H1 (cell line): ENCODE results near the gene PLCB3. TPM values are rescaled to one million over a fixed set of nuclear protein-coding genes. Genes with fewer than 3 reads are reported as not detected.

Source experiments
- CTCF ChIA-PET: fragments of 300-600 bp; sonication (Branson Sonifier 250); formaldehyde crosslinking; loops from one replicate; lab custom pipeline; 2021; ENCODE audit not compliant: partially characterized antibody; lab: Charles Lee
- POLR2A ChIA-PET: fragments of 300-600 bp; sonication (Branson Sonifier 250); formaldehyde crosslinking; loops from one replicate; lab custom pipeline; 2021; ENCODE audit warnings: inconsistent platforms; ENCODE audit not compliant: partially characterized antibody; lab: Charles Lee
- DNase-seq, 2 experiments: peaks; one replicate each; pipeline versions ENCODE4 v3.0.0 to v3.0.0-alpha.2; 2010 to 2022; ENCODE audit warnings: low spot score in 2 of 2, low read depth in 1 of 2, mixed read lengths in 1 of 2
- FAIRE-seq: peaks from 2 replicates; lab custom pipeline; 2011; peaks lifted over from hg19 to GRCh38; lab: Jason Lieb, UNC
- H2AFZ ChIP-seq: 2 replicates; pipeline ENCODE4 v1.8.1; 2012; ENCODE audit warnings: low read length, inconsistent platforms
- H2AK5ac ChIP-seq: 2 replicates; pipeline ENCODE4 v1.6.1; 2013; ENCODE audit warnings: low read depth, low read length
- H2BK120ac ChIP-seq: replicated peaks from 2 replicates; pipeline ENCODE3; 2013; ENCODE audit warnings: low read depth, low read length, inconsistent platforms
- H2BK12ac ChIP-seq: 2 replicates; pipeline ENCODE4 v1.6.1; 2013; ENCODE audit warnings: low read depth, low read length
- H2BK15ac ChIP-seq: 2 replicates; pipeline ENCODE4 v1.6.1; 2013; ENCODE audit warnings: low read length
- H2BK20ac ChIP-seq: 2 replicates; pipeline ENCODE4 v1.6.1; 2013; ENCODE audit warnings: low read length
- H2BK5ac ChIP-seq: 2 replicates; pipeline ENCODE4 v1.6.1; 2013; ENCODE audit warnings: low read depth, low read length
- H3K14ac ChIP-seq: 2 replicates; pipeline ENCODE4 v1.6.1; 2013; ENCODE audit warnings: inconsistent platforms; ENCODE audit not compliant: insufficient read length
- H3K18ac ChIP-seq: 2 replicates; pipeline ENCODE4 v1.6.1; 2013; ENCODE audit warnings: low read length; ENCODE audit errors: extremely low read depth
- H3K23ac ChIP-seq: 2 replicates; pipeline ENCODE4 v1.6.1; 2013; ENCODE audit warnings: inconsistent platforms; ENCODE audit not compliant: insufficient read length
- H3K23me2 ChIP-seq: 2 replicates; pipeline ENCODE4 v1.6.1; 2013; ENCODE audit warnings: low read depth, low read length
- H3K27ac ChIP-seq: 2 replicates; pipeline ENCODE4 v1.6.1; 2011; ENCODE audit warnings: low read depth, low read length, inconsistent platforms
- H3K27me3 ChIP-seq, 4 experiments: replicated peaks in 1 of 4; 1 replicate in 1 of 4; 2 replicates in 3 of 4; pipeline versions ENCODE4 v1.6.1 to v1.8.1; 2011 to 2013; ENCODE audit warnings: low read length in 3 of 4, mild to moderate bottlenecking in 3 of 4, inconsistent platforms in 2 of 4, mixed read lengths in 2 of 4, moderate library complexity in 1 of 4; ENCODE audit not compliant: control insufficient read depth in 3 of 4, insufficient read depth in 3 of 4; ENCODE audit errors: extremely low read depth in 1 of 4
- H3K36me3 ChIP-seq, 4 experiments: 2 replicates each; pipeline versions ENCODE4 v1.6.1 to v1.8.1; 2011 to 2013; ENCODE audit warnings: mild to moderate bottlenecking in 4 of 4, low read length in 3 of 4, moderate library complexity in 2 of 4, control low read depth in 1 of 4, inconsistent platforms in 1 of 4; ENCODE audit not compliant: insufficient read depth in 4 of 4, control insufficient read depth in 2 of 4
- H3K4ac ChIP-seq: replicated peaks from 2 replicates; pipeline ENCODE3; 2013; ENCODE audit warnings: low read length, low read depth, mixed read lengths, inconsistent platforms; ENCODE audit not compliant: insufficient read length
- H3K4me1 ChIP-seq, 4 experiments: replicated peaks in 1 of 4; 1 replicate in 1 of 4; 2 replicates in 3 of 4; pipeline versions ENCODE4 v1.6.1 to v1.8.1; 2011 to 2013; ENCODE audit warnings: low read length in 3 of 4, inconsistent platforms in 2 of 4, mixed read lengths in 1 of 4; ENCODE audit not compliant: insufficient read depth in 4 of 4, control insufficient read depth in 3 of 4
- H3K4me2 ChIP-seq, 2 experiments: 2 replicates each; pipeline versions ENCODE4 v1.6.1 to v1.8.1; 2011 to 2013; ENCODE audit warnings: low read depth in 2 of 2, low read length in 2 of 2, control low read depth in 1 of 2, inconsistent platforms in 1 of 2, mild to moderate bottlenecking in 1 of 2; ENCODE audit not compliant: insufficient read depth in 1 of 2
- H3K4me3 ChIP-seq, 4 experiments: fragments of 200-600, 300-600 bp in 1 of 4; sonication (generic), shearing (Covaris generic), sonication (Bioruptor Twin) in 1 of 4; 2 replicates each; pipeline versions ENCODE4 v1.5.1 to v1.8.1; 2011 to 2016; ENCODE audit warnings: low read length in 4 of 4, low read depth in 3 of 4, control low read depth in 2 of 4, inconsistent platforms in 2 of 4, mild to moderate bottlenecking in 2 of 4, mixed read lengths in 1 of 4, moderate library complexity in 1 of 4; ENCODE audit not compliant: insufficient read depth in 2 of 4; ENCODE audit errors: extremely low read depth in 1 of 4
- H3K56ac ChIP-seq: replicated peaks from 2 replicates; pipeline ENCODE3; 2013; ENCODE audit warnings: low read depth, mild to moderate bottlenecking, mixed read lengths, low read length, inconsistent platforms; ENCODE audit not compliant: insufficient read length
- H3K79me1 ChIP-seq: 2 replicates; pipeline ENCODE4 v1.6.1; 2013; ENCODE audit warnings: low read depth, low read length, control low read depth
- H3K79me2 ChIP-seq, 2 experiments: 2 replicates each; pipeline versions ENCODE4 v1.6.1 to v1.8.1; 2012 to 2013; ENCODE audit warnings: low read length in 2 of 2, mild to moderate bottlenecking in 2 of 2, inconsistent platforms in 1 of 2; ENCODE audit not compliant: insufficient read depth in 2 of 2, control insufficient read depth in 1 of 2
- H3K9ac ChIP-seq, 4 experiments: replicated peaks in 1 of 4; 1 replicate in 1 of 4; 2 replicates in 3 of 4; pipeline versions ENCODE4 v1.6.1 to v1.8.1; 2011 to 2013; ENCODE audit warnings: low read depth in 3 of 4, low read length in 3 of 4, control low read depth in 2 of 4, mild to moderate bottlenecking in 2 of 4, moderate library complexity in 2 of 4, inconsistent platforms in 1 of 4; ENCODE audit errors: extremely low read depth in 1 of 4
- H3K9me3 ChIP-seq, 2 experiments: 2 replicates each; pipeline versions ENCODE4 v1.6.1 to v1.8.1; 2012 to 2013; ENCODE audit warnings: mild to moderate bottlenecking in 2 of 2, moderate library complexity in 2 of 2, control low read depth in 1 of 2, inconsistent platforms in 1 of 2, low read depth in 1 of 2, low read length in 1 of 2, mixed read lengths in 1 of 2; ENCODE audit not compliant: insufficient read depth in 2 of 2
- H4K20me1 ChIP-seq, 2 experiments: replicated peaks in 1 of 2; 2 replicates each; pipeline versions ENCODE3 to v1.8.1; 2011 to 2013; ENCODE audit warnings: inconsistent platforms in 2 of 2, low read length in 2 of 2, mild to moderate bottlenecking in 1 of 2; ENCODE audit not compliant: insufficient read depth in 2 of 2, control insufficient read depth in 1 of 2
- H4K5ac ChIP-seq: 2 replicates; pipeline ENCODE4 v1.6.1; 2013; ENCODE audit warnings: low read length, low read depth, mixed read lengths, inconsistent platforms; ENCODE audit not compliant: insufficient read length
- H4K8ac ChIP-seq: 2 replicates; pipeline ENCODE4 v1.8.0; 2013; ENCODE audit warnings: mild to moderate bottlenecking, moderate library complexity, low read length, inconsistent platforms; ENCODE audit not compliant: insufficient read depth; ENCODE audit errors: extremely low read depth
- H4K91ac ChIP-seq: replicated peaks from 2 replicates; pipeline ENCODE3; 2013; ENCODE audit warnings: low read length, mixed read lengths, inconsistent platforms; ENCODE audit not compliant: insufficient read length
- ASH2L ChIP-seq: fragments of 200-600, 300-600 bp; sonication (generic); IDR thresholded peaks from one replicate; pipeline ENCODE4 v1.7.1; 2017; ENCODE audit warnings: low read length
- BACH1 ChIP-seq: IDR thresholded peaks from 2 replicates; pipeline ENCODE4 v1.6.1; 2012; ENCODE audit warnings: low read length, improper control_type of control experiment
- BRCA1 ChIP-seq: IDR thresholded peaks from 2 replicates; pipeline ENCODE4 v1.6.1; 2012; ENCODE audit warnings: low read depth, low read length, improper control_type of control experiment
- CBX5 ChIP-seq: fragments of 300-800, 300-1000 bp; sonication (generic); IDR thresholded peaks from 2 replicates; pipeline ENCODE4 v1.7.1; 2016; ENCODE audit warnings: antibody characterized with exemption, low read length, low read depth
- EP300 ChIP-seq, 2 experiments: IDR thresholded peaks; 1 replicate in 1 of 2; 2 replicates in 1 of 2; pipeline ENCODE4 v1.6.1; 2011 to 2012; ENCODE audit warnings: low read depth in 2 of 2, low read length in 2 of 2, mild to moderate bottlenecking in 2 of 2, borderline replicate concordance in 1 of 2, inconsistent platforms in 1 of 2, moderate library complexity in 1 of 2
- JUN ChIP-seq: IDR thresholded peaks from 2 replicates; pipeline ENCODE4 v1.6.1; 2011; ENCODE audit warnings: low read depth, mild to moderate bottlenecking, improper control_type of control experiment, low read length
- MAFK ChIP-seq: IDR thresholded peaks from 2 replicates; pipeline ENCODE4 v1.6.1; 2012; ENCODE audit warnings: low read depth, mild to moderate bottlenecking, improper control_type of control experiment, low read length
- PHF8 ChIP-seq: fragments of 200-600 bp; sonication (generic); conservative IDR thresholded peaks from 2 replicates; pipeline ENCODE4 v1.7.1; 2012; ENCODE audit warnings: low read depth, mild to moderate bottlenecking, inconsistent platforms, low read length, moderate library complexity
- RBBP5 ChIP-seq: IDR thresholded peaks from 2 replicates; pipeline ENCODE4 v1.7.1; 2012; ENCODE audit warnings: low read depth, mild to moderate bottlenecking, inconsistent platforms, low read length, moderate library complexity, borderline replicate concordance
- RFX5 ChIP-seq: IDR thresholded peaks from 2 replicates; pipeline ENCODE4 v1.6.1; 2011; ENCODE audit warnings: low read depth, low read length, improper control_type of control experiment, borderline replicate concordance
- RXRA ChIP-seq: IDR thresholded peaks from 2 replicates; pipeline ENCODE4 v1.6.1; 2011; ENCODE audit warnings: low read depth, mild to moderate bottlenecking, low read length, moderate library complexity; ENCODE audit not compliant: insufficient read depth
- SUZ12 ChIP-seq: fragments of 200-600 bp; sonication (generic); IDR thresholded peaks from 2 replicates; pipeline ENCODE4 v1.6.1; 2012; ENCODE audit warnings: mild to moderate bottlenecking, inconsistent platforms, low read length, moderate library complexity, mixed read lengths
- TAF1 ChIP-seq: IDR thresholded peaks from 2 replicates; pipeline ENCODE4 v1.6.1; 2011; ENCODE audit warnings: mild to moderate bottlenecking, low read depth, low read length
- WGBS, 2 experiments: shearing (Covaris generic) in 1 of 2; methylation state at CpG; one replicate each; pipeline versions ENCODE4 v1.1.6 to v1.1.7; 2013 to 2015; ENCODE audit warnings: low lambda C conversion rate in 2 of 2, mixed read lengths in 2 of 2, inconsistent platforms in 1 of 2, low coverage in 1 of 2, missing lambda C conversion rate in 1 of 2; ENCODE audit not compliant: insufficient replicate concordance in 2 of 2, insufficient coverage in 1 of 2, insufficient read length in 1 of 2; ENCODE audit errors: extremely low coverage in 1 of 2, missing lambda C conversion rate in 1 of 2; 5-methylcytosine and 5-hydroxymethylcytosine counted together
- polyA plus RNA-seq, 7 experiments: library from polyadenylated mRNA; depleted of rRNA in 3 of 7; stranded (reverse) in 5 of 7; unstranded in 2 of 7; fragments of >200 nt in 5 of 7; fragments of 200-250 nt in 2 of 7; gene quantifications; 1 replicate in 5 of 7; 2 replicates in 1 of 7; 4 replicates in 1 of 7; pipeline versions ENCODE4 v1.2.1 to v1.2.3, GENCODE V29; 2011 to 2013; ENCODE audit warnings: missing spikeins in 2 of 7, mixed read lengths in 2 of 7
- total RNA-seq: library from RNA; stranded (reverse); fragmentation: NEBNext Ultra II Directional; extraction: Animal tissue kit (Norgen Biotek cat#: 25700); gene quantifications from 2 replicates; pipeline ENCODE4 v1.2.1, GENCODE V29; 2021

The PLCB3 gene
- total and polyA plus RNA-seq, 2 of the 8 experiments (the other 6 are each of a cell fraction or from before 2014, with no cell fraction given) = 47.2 to 104 TPM

GRCh38 chr11:64275841-64276240 lies 24.5 kb downstream of the PLCB3 start:
- no peak for FAIRE-seq
- Histone ChIP-seq H3K27ac (no peak overlapping the region), H3K18ac (no peak overlapping the region), H3K79me1 (no peaks in the 10 kb centered on the region; the same call in 1 of the 2 replicates), H3K27me3 (no peaks in the 10 kb centered on the region), H3K4me1 (peaks cover 0 to 5% (median 2%) of the 10 kb centered on the region in 4 experiments; a peak in 1 of 7 replicates), H4K91ac (no peak overlapping the region), H2BK20ac (no peak overlapping the region), H2BK15ac (no peak overlapping the region), H4K20me1 (no peaks in the 10 kb centered on the region), H2BK5ac (peak overlapping the region; percentile 35; the same call in 1 of the 2 replicates), H3K23ac (no peak overlapping the region), H4K8ac (no peak overlapping the region), H2BK120ac (no peak overlapping the region), H3K4me3 (no peak overlapping the region), H4K5ac (no peak overlapping the region), H3K23me2 (no peaks in the 10 kb centered on the region), H2AFZ (no peak overlapping the region), H3K9me3 (no peaks in the 10 kb centered on the region), H3K4me2 (no peak overlapping the region), H3K56ac (no peak overlapping the region), H2BK12ac (no peak overlapping the region), H3K36me3 (no peaks in the 10 kb centered on the region; a peak in 1 of 8 replicates), H2AK5ac (no peak overlapping the region), H3K14ac (no peak overlapping the region), H3K79me2 (0 out of 4 replicates have a peak, but pooled peaks cover 0 to 4% of the 10 kb centered on the region in 2 experiments), H3K4ac (no peak overlapping the region), H3K9ac (no peak overlapping the region)
- WGBS, 2 experiments = 81% methylated on average over 2 of the region's 2 CpGs; no CpG with 5 or more reads in 1 of the 2 experiments
- ChIA-PET CTCF (interaction anchor here (0.6 to 13.7 kb wide), 8 partner anchors 13 to 1890 kb away, joined by 3 to 168 read pairs (median 4); partner anchors contain the start of genes CATSPERZ, ESRRA and PLCB3), POLR2A (interaction anchor here (0.6 to 0.8 kb wide), 2 partner anchors 18 to 32 kb away, joined by 3 read pairs; no protein-coding TSS in a partner anchor)
- no peak for DNase-seq
- no peak for TF ChIP-seq ASH2L
- no peak for TF ChIP-seq EP300 (IDR thresholded peaks at IDR 0.05; ENCODE audit: borderline replicate concordance in 1 of 2, low read depth in 2 of 2, low read length in 2 of 2)
- TF ChIP-seq JUN = no peak
- no peak for TF ChIP-seq RFX5
- TF ChIP-seq RBBP5 = no peak
- no peak for TF ChIP-seq MAFK
- no peak for TF ChIP-seq BACH1
- no peak for TF ChIP-seq CBX5
- no peak for TF ChIP-seq RXRA
- no peak for TF ChIP-seq SUZ12
- TF ChIP-seq TAF1 = no peak
- TF ChIP-seq PHF8 = no peak
- no peak for TF ChIP-seq BRCA1
